NT2/D1 (cell line): Measurements from ENCODE around the gene MAPK6.

Source experiments
- DNase-seq: peaks from one replicate; pipeline ENCODE4 v3.0.0-alpha.2; 2011; ENCODE audit warnings: low read depth, low spot score
- H3K27me3 ChIP-seq: 2 replicates; pipeline ENCODE4 v1.6.0; 2011; ENCODE audit warnings: mild to moderate bottlenecking; ENCODE audit not compliant: insufficient read length, insufficient read depth
- H3K36me3 ChIP-seq: 2 replicates; pipeline ENCODE4 v1.6.1; 2011; ENCODE audit warnings: mild to moderate bottlenecking, low read length, mixed read lengths; ENCODE audit not compliant: insufficient read depth, insufficient read length
- H3K4me1 ChIP-seq: 2 replicates; pipeline ENCODE4 v1.5.1; 2011; ENCODE audit not compliant: insufficient read depth, insufficient read length
- H3K4me3 ChIP-seq: 2 replicates; pipeline ENCODE4 v1.5.1; 2011; ENCODE audit warnings: low read depth; ENCODE audit not compliant: insufficient read length
- H3K9ac ChIP-seq: 2 replicates; pipeline ENCODE4 v1.6.0; 2011; ENCODE audit warnings: low read depth; ENCODE audit not compliant: insufficient read length
- H3K9me3 ChIP-seq: 2 replicates; pipeline ENCODE4 v1.5.1; 2011; ENCODE audit warnings: mild to moderate bottlenecking, low read length; ENCODE audit not compliant: insufficient read depth
- SUZ12 ChIP-seq: IDR thresholded peaks from 2 replicates; pipeline ENCODE4 v1.6.1; 2011; ENCODE audit not compliant: insufficient read length, insufficient read depth; ENCODE audit errors: extremely low read depth
- YY1 ChIP-seq: IDR thresholded peaks from 2 replicates; pipeline ENCODE4 v1.6.1; 2011; ENCODE audit not compliant: insufficient read length, insufficient read depth
- ZNF274 ChIP-seq: IDR thresholded peaks from 2 replicates; pipeline ENCODE4 v1.6.1; 2011; ENCODE audit warnings: mild to moderate bottlenecking, low read depth, low read length

Gene MAPK6

GRCh38 chr15:52021128-52021671 lies 2.2 kb downstream of the MAPK6 start:
- Histone ChIP-seq H3K9ac (no peak overlapping the region), H3K4me1 (no peaks in the 10 kb centered on the region), H3K27me3 (no peaks in the 10 kb centered on the region), H3K4me3 (no peak overlapping the region), H3K9me3 (no peaks in the 10 kb centered on the region), H3K36me3 (no peaks in the 10 kb centered on the region)
- DNase-seq: no peak
- TF ChIP-seq ZNF274 (no peak), YY1 (no peak), SUZ12 (no peak)

DNA sequence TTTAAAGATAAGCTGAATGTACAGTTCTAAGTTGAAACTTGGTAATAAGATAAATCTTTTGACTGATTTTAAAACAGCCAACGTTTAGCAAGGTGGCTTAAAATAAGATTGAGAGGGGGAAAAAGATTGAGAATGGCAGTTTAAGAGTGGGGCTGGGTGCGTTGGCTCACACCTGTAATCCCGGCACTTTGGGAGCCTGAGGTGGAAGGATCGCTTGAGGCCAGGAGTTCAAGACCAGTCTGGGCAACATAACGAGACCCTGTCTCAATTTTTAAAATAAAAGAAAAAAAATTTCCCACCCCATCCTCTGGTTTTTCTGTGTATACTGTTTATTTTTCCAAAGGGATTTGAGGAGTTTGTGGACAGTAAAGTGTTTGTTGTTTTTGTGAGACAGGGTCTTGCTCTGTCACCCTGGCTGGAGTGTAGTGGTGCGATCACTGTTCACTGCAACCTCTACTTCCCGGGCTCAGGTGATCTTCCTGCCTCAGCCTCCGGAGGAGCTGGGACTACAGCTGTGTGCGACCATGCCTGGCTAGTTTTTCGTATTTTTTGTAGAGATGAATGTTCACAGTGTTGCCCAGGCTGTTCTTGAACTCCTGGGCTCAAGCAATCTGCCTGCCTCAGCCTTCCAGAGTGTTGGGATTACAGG lies 3.0 kb downstream of the MAPK6 start:
- no peak for DNase-seq
- TF ChIP-seq SUZ12 (no peak), YY1 (no peak), ZNF274 (no peak)
- Histone ChIP-seq H3K4me3 (no peak overlapping the region), H3K27me3 (no peaks in the 10 kb centered on the region), H3K9me3 (no peaks in the 10 kb centered on the region), H3K9ac (no peak overlapping the region), H3K4me1 (no peaks in the 10 kb centered on the region), H3K36me3 (no peaks in the 10 kb centered on the region)

- no peak for TF ChIP-seq SUZ12
- no peak for TF ChIP-seq YY1
- TF ChIP-seq ZNF274: no peak
- no peaks in the 10 kb centered on the region for H3K36me3 ChIP-seq
- H3K9ac ChIP-seq: no peak overlapping the region
Measured at GRCh38 chr15:52023169-52023922, 4.3 kb downstream of the MAPK6 start.

GRCh38 chr15:52028431-52029093 lies 9.5 kb downstream of the MAPK6 start:
- H3K9me3 ChIP-seq: no peaks in the 10 kb centered on the region
- no peaks in the 10 kb centered on the region for H3K4me1 ChIP-seq
- no peak overlapping the region for H3K4me3 ChIP-seq
- no peak for DNase-seq
- TF ChIP-seq SUZ12 (no peak), YY1 (no peak), ZNF274 (no peak)
- H3K27me3 ChIP-seq: no peaks in the 10 kb centered on the region
- H3K36me3 ChIP-seq: no peaks in the 10 kb centered on the region
- no peak overlapping the region for H3K9ac ChIP-seq

More at GRCh38 chr15:52023169-52023922, 4.3 kb downstream of the MAPK6 start:
- no peak overlapping the region for H3K4me3 ChIP-seq
- H3K27me3 ChIP-seq: no peaks in the 10 kb centered on the region
- no peaks in the 10 kb centered on the region for H3K4me1 ChIP-seq
- H3K9me3 ChIP-seq: no peaks in the 10 kb centered on the region
- no peak for DNase-seq

DNA sequence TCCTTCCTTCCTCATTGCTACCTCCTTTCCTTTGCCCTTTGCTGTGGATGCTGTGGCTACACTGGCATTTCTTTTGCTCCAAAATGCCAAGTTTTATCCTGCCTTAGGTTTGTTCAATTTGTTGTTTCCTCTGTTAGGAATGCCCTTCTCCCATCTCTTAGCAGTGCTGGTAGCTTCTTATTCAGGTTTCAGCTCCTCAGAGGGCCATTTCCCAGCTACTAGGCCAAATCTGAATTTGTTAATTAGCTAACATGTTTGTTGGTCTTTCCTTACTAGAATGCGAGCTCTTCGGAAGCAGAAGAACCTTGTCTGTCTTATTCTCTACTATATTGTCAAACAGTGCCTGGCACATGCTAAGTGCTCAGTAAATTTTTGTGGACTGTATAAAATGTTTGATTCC lies 11.0 kb downstream of the MAPK6 start:
- Histone ChIP-seq H3K36me3 (no peaks in the 10 kb centered on the region), H3K4me1 (no peaks in the 10 kb centered on the region), H3K27me3 (no peaks in the 10 kb centered on the region), H3K9me3 (no peaks in the 10 kb centered on the region), H3K4me3 (no peak overlapping the region), H3K9ac (no peak overlapping the region)
- TF ChIP-seq YY1: no peak
- no peak for TF ChIP-seq SUZ12
- no peak for TF ChIP-seq ZNF274
- no peak for DNase-seq

- Histone ChIP-seq H3K27me3 (no peaks in the 10 kb centered on the region), H3K36me3 (no peaks in the 10 kb centered on the region), H3K9me3 (no peaks in the 10 kb centered on the region), H3K9ac (no peak overlapping the region), H3K4me3 (no peak overlapping the region), H3K4me1 (no peaks in the 10 kb centered on the region)
- TF ChIP-seq SUZ12 (no peak), ZNF274 (no peak), YY1 (no peak)
- DNase-seq: no peak
Measured at GRCh38 chr15:52031556-52031955, 12.5 kb downstream of the MAPK6 start.

- Histone ChIP-seq H3K4me1 (peaks cover 3% of the 10 kb centered on the region), H3K9me3 (no peaks in the 10 kb centered on the region), H3K27me3 (no peaks in the 10 kb centered on the region), H3K4me3 (no peak overlapping the region), H3K36me3 (no peaks in the 10 kb centered on the region), H3K9ac (no peak overlapping the region)
- TF ChIP-seq SUZ12: no peak
- TF ChIP-seq YY1: no peak
- no peak for TF ChIP-seq ZNF274
- DNase-seq: no peak
Measured at GRCh38 chr15:52037889-52038505, 19.0 kb downstream of the MAPK6 start.
